T-helper 2 cell treated with Interferon-gamma antibody and Interleukin-4, amounts not matched to agents 5 μg/mL and 100 μg/mL, for 36 hours (primary cell): ENCODE data around the gene NXF1.
A peak's percentile ranks its signal among the peaks of the same experiment; 100 is the strongest.

ENCODE experiments used
- DNase-seq: peaks from one replicate; pipeline ENCODE4 v3.0.0; 2021; ENCODE audit warnings: low spot score
- H3K27ac Mint-ChIP-seq: one replicate; pipeline ENCODE4 v1.8.0; 2021; ENCODE audit warnings: mild to moderate bottlenecking, mixed read lengths
- H3K27me3 Mint-ChIP-seq: one replicate; pipeline ENCODE4 v1.8.0; 2021; ENCODE audit warnings: low read depth, mixed read lengths
- H3K36me3 Mint-ChIP-seq: one replicate; pipeline ENCODE4 v1.8.0; 2021; ENCODE audit warnings: low read depth, mixed read lengths
- H3K4me1 Mint-ChIP-seq: one replicate; pipeline ENCODE4 v1.8.0; 2021; ENCODE audit warnings: low read depth, mixed read lengths
- H3K4me3 Mint-ChIP-seq: one replicate; pipeline ENCODE4 v1.8.0; 2022; ENCODE audit warnings: mild to moderate bottlenecking, moderate library complexity, mixed read lengths
- H3K9me3 Mint-ChIP-seq: one replicate; pipeline ENCODE4 v1.8.0; 2021; ENCODE audit warnings: mixed read lengths

The NXF1 gene

DNA sequence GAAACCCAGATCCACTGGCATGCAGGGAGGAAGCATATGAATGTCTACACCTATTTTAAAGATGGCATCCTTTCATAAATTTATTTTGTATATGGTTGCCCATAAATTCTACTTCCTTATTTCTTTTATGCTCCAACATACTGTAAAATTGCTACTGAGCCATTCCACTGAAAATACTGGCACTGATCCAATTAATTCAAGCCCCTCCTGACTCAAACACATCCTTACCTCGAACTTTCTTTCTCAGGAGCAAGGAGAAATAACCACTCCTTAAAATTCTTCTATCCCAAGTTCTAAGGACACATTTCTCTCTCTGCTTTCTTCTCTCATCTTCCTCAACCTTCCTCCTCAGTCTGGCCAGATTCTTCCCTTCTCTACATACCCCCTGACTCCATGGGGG, 5.5 kb upstream of the NXF1 start:
- H3K27me3 Mint-ChIP-seq = no peaks in the 10 kb centered on the region
- DNase-seq = no peak
- peaks cover 4% of the 10 kb centered on the region for H3K36me3 Mint-ChIP-seq
- H3K4me1 Mint-ChIP-seq = peaks cover 7% of the 10 kb centered on the region
- no peak overlapping the region for H3K27ac Mint-ChIP-seq
- H3K9me3 Mint-ChIP-seq = no peaks in the 10 kb centered on the region
- no peak overlapping the region for H3K4me3 Mint-ChIP-seq

DNA sequence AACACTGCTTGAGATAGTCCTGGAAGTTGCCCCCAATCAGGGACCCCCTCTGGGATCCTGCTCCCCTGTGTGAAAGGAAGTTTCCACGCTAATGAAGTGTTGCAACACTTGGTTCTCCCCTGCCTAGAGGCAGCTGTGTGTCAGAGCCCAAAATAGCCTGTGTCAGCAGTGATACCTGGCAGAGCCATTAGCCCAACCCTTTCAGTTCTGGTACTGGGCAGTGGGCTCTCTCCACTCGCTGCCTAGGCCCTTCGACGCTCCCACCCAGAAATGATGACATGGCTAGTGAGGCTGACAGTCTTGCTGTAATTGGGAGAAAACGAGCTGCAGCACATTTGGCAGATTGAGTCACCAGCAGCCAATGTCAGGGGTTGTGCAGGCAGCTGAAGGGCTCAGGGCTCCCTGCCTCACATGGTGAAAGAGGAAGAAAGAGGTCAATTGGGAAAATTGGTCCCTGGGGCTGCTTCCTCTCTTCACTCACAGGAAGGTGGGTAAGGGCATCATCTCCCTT, 1.4 kb upstream of the NXF1 start:
- Mint-ChIP-seq H3K27me3 (no peaks in the 10 kb centered on the region), H3K27ac (peak overlapping the region; percentile 99), H3K9me3 (no peaks in the 10 kb centered on the region), H3K4me1 (peaks cover 20% of the 10 kb centered on the region), H3K36me3 (peaks cover 31% of the 10 kb centered on the region), H3K4me3 (peak overlapping the region; percentile 94)
- DNase-seq = no peak

DNA sequence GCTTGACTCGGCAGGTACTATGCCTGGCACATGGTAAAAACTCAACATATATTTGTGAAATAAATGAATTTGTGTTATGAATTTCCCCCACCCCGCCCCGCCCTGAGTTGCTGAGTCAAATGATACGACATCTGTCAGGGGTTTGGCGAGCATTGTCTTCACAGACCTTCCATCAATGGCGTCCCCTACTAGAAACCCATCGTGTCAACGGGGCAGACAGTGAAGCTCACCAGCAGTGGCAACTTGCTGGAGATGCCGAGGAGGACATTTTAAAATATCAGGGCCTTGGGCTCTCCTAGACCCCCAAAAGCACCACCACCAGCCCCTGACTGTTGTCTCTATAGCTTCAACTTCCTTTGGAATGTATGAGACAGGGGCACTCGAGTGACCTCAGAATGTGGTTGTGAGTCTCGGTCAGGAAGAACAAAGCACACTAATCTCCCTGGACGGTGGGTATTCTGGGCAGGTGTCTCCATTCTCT, 761 bp upstream of the NXF1 start:
- H3K4me1 Mint-ChIP-seq = peaks cover 20% of the 10 kb centered on the region
- peaks cover 38% of the 10 kb centered on the region for H3K36me3 Mint-ChIP-seq
- no peak for DNase-seq
- H3K27ac Mint-ChIP-seq = peak overlapping the region; percentile 99
- H3K27me3 Mint-ChIP-seq = no peaks in the 10 kb centered on the region
- no peaks in the 10 kb centered on the region for H3K9me3 Mint-ChIP-seq
- peak overlapping the region; percentile 94 for H3K4me3 Mint-ChIP-seq

DNA sequence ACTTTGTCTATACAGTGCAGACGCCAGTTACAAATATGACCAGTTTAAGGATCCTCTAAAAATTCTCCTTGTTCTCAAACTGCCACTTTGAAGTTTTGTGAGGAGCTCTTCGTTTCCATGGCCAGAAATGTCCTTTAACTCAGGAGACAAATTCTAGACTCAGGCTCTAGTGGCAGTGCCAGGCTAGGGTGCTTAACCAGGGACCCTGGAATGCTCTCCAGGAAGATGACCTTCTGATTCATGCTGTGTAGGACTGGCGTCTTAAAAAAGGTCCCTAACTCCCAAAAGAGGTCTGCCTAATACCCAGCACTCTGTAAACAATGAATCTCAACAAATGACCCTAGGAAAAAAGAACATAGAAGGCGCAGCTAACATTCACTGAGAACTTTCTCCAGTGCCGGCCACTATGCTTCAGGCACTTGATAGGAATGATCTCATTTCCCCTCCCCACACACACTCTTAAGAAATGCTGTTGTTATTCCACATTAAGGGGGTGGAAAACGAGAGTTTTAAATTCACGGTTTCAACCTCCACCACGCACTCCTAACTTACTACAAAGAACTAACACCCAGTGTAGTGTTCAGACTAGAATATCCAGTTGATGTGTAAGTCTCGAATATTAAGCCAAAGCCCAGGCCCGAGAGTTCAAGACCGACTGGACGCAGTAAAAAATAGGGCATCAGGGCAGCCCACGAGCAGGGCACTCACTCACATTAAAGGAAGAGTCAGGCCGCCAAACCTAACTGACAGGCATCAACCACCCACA, 747 bp downstream of the NXF1 start:
- Mint-ChIP-seq H3K27me3 (no peaks in the 10 kb centered on the region), H3K4me3 (peak overlapping the region; percentile 94), H3K36me3 (peaks cover 46% of the 10 kb centered on the region), H3K4me1 (peaks cover 20% of the 10 kb centered on the region), H3K27ac (peak overlapping the region; percentile 91), H3K9me3 (no peaks in the 10 kb centered on the region)
- no peak for DNase-seq

DNA sequence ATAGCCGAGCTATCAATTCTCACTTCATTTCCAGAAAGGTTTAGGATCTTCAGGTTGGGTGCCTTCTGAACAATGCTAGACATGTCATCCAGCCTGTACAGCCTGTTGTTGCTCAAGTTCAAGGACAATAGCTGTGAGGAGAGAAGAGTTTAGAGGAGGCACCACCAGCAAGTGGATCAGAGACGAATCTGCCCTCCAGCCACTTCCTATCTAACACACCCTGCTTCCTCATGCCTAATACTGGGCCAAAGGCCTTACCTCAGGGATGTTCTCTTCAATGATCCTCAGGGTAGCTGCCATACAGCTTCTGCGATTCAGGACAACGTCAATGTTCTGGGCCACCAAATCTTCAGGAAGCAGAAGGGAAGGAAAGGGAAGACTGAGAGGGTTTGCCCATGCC, 4.2 kb downstream of the NXF1 start:
- no peak overlapping the region for H3K4me3 Mint-ChIP-seq
- DNase-seq = no peak
- no peaks in the 10 kb centered on the region for H3K27me3 Mint-ChIP-seq
- peaks cover 72% of the 10 kb centered on the region for H3K36me3 Mint-ChIP-seq
- no peaks in the 10 kb centered on the region for H3K9me3 Mint-ChIP-seq
- peaks cover 14% of the 10 kb centered on the region for H3K4me1 Mint-ChIP-seq
- H3K27ac Mint-ChIP-seq = no peak overlapping the region

DNA sequence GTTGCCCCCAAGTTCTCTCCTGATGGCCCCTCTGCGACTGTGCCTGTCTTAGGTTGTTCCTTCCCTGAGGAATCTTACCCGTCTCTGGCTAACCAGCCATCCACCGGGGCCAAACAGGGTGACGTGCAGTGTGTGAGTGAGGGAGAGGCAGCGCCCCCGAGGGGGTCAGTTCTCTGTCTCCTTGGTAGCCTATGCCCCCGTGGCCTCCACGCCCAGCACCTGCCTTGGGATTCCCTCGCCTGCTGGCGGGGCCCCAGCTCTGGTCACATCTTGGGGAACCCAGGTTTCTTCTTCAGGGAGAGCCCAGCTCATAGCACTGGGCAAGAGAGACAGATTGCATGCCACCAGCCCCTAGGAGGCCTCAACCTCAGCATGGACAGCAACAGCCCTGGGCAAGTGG, 5.8 kb downstream of the NXF1 start:
- peaks cover 15% of the 10 kb centered on the region for H3K4me1 Mint-ChIP-seq
- no peaks in the 10 kb centered on the region for H3K9me3 Mint-ChIP-seq
- DNase-seq = no peak
- no peak overlapping the region for H3K4me3 Mint-ChIP-seq
- H3K27ac Mint-ChIP-seq = no peak overlapping the region
- no peaks in the 10 kb centered on the region for H3K27me3 Mint-ChIP-seq
- peaks cover 82% of the 10 kb centered on the region for H3K36me3 Mint-ChIP-seq

DNA sequence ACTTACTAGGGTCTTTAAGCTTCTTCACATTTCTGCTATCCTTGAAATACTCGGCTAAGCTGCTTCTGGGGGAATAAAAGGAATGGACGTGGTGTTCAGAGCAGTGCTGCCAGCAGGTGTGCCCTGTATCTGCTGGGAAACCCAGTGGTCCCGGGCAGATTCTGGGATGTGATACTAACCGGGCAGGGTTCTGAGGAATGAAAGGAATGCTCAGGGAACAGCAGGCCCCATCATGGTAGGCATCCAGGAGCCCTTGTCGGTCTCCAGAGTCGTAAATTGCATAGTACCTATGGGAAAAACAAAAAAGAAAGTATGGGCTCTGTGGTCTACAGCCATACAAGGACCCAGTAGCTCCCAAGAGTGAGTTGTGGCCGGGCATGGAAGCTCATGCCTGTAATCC, 9.0 kb downstream of the NXF1 start:
- H3K36me3 Mint-ChIP-seq = peaks cover 74% of the 10 kb centered on the region
- H3K27me3 Mint-ChIP-seq = no peaks in the 10 kb centered on the region
- H3K4me3 Mint-ChIP-seq = no peak overlapping the region
- no peak overlapping the region for H3K27ac Mint-ChIP-seq
- peaks cover 11% of the 10 kb centered on the region for H3K4me1 Mint-ChIP-seq
- H3K9me3 Mint-ChIP-seq = no peaks in the 10 kb centered on the region
- no peak for DNase-seq

DNA sequence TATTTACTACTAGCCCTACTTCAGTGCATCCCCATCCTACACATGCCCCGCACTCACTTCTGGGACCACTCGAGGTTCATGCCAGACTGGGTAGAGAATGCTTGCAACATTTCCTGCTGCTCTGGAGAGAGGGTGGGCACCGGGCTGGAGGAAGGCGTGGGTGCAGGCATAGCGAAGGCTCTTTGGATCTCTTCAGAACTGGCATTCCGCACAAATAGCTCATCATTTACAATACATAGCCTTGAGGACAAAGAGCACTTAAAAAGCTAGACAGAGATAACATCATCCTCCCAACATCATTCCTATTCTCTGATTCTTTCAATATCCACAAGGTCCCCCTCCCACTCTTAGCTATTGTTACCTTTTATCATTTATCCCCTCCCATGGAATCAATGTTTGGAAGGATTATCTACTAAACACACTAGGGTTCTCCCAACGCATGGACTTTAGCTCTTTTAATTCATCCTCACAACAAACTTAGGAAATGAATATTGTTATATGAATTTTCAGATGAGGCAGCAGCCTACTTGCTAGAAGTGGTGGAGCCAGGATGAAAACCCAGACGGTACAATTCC, 11.0 kb downstream of the NXF1 start:
- no peak for DNase-seq
- peaks cover 23% of the 10 kb centered on the region for H3K4me1 Mint-ChIP-seq
- H3K36me3 Mint-ChIP-seq = peaks cover 76% of the 10 kb centered on the region
- no peak overlapping the region for H3K4me3 Mint-ChIP-seq
- no peak overlapping the region for H3K27ac Mint-ChIP-seq
- H3K27me3 Mint-ChIP-seq = no peaks in the 10 kb centered on the region
- no peaks in the 10 kb centered on the region for H3K9me3 Mint-ChIP-seq

DNA sequence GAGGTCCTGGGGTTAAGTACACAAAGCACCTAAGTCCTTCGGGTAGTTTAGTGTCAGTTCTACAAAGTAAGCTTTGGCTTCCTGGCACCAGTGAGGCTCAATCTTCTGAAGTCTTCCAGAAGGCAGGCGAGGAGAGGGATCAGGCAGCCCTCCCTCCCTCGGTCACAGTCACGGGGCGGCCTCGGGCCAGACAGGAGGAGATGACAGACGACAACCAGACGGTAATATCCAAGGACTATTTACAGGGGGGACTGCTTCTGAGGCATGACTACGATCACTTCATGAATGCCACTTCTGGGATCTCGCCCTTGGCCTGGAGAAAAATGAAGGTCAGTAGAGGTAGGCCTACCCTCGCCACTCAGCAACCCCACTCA, 13.1 kb downstream of the NXF1 start:
- peak overlapping the region; percentile 91 for H3K27ac Mint-ChIP-seq
- no peaks in the 10 kb centered on the region for H3K27me3 Mint-ChIP-seq
- peaks cover 38% of the 10 kb centered on the region for H3K4me1 Mint-ChIP-seq
- no peaks in the 10 kb centered on the region for H3K9me3 Mint-ChIP-seq
- peaks cover 63% of the 10 kb centered on the region for H3K36me3 Mint-ChIP-seq
- peak overlapping the region; percentile 91 for H3K4me3 Mint-ChIP-seq
- no peak for DNase-seq

DNA sequence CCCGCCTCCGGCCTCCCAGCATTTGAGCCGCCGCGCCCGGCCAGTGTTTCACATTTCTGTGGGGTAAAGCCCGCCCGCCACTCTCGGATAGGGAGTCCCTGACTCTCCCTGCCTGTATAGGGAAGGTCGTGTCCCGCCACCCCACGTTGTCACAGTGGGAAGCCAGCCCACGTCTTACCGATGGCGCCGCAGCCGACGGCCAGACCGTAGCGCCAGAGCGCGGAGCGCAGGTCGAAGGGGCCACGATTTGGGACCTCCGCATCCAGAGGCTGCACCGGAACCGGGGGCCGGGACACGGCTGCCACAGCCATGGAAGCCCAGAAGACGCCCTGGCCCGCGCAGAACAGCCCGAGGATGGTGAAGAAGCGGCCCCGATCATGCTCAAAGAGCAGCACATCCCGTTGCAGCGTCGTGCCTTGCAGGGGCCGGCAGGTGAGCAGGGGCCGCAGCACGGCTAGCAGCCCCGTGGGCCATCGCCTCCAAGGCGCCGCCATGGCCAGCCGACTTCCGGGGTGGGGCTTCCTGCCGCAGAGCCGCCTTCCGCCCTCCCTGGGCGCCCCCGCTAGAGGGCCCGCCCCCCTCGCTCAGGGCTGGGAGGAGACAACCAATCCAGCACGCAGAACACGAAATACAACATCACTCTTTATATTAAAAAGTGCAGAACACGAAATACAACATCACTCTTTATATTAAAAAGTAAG, 13.6 kb downstream of the NXF1 start, which contains the start of gene TMEM223:
TMEM223 (minus strand) TSS at position 506 of the 701 bp plus-strand sequence; CDS start at position 494, 12 bp downstream.
- peak; percentile 89 for DNase-seq
- Mint-ChIP-seq H3K36me3 (peaks cover 60% of the 10 kb centered on the region), H3K9me3 (no peaks in the 10 kb centered on the region), H3K4me1 (peaks cover 38% of the 10 kb centered on the region), H3K27me3 (no peaks in the 10 kb centered on the region), H3K27ac (peak within 1 kb of the TSS; percentile 91), H3K4me3 (peak within 1 kb of the TSS; percentile 91)

DNA sequence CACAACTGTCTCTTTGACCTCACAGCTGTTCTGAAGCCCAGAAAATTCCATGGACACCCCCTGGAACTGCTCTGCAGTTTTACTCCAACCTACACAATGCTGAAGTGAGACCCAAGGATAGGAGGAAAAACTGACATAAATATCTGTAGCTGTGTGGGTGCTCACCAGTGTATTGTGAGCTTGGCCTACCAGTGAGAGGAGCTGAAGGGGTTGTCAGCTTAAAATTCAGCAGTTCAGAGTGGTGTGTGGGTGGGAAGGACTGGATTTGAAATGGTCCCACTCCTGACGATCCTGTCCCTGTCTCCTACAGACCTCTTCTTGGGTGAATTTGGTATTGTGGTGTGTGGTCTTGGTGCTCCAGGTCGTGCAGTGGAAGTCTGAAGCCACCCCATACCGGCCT, 15.7 kb downstream of the NXF1 start:
- Mint-ChIP-seq H3K4me3 (peak overlapping the region; percentile 94), H3K27ac (peak overlapping the region; percentile 91), H3K4me1 (peaks cover 43% of the 10 kb centered on the region), H3K9me3 (no peaks in the 10 kb centered on the region), H3K36me3 (peaks cover 46% of the 10 kb centered on the region), H3K27me3 (no peaks in the 10 kb centered on the region)
- no peak for DNase-seq

DNA sequence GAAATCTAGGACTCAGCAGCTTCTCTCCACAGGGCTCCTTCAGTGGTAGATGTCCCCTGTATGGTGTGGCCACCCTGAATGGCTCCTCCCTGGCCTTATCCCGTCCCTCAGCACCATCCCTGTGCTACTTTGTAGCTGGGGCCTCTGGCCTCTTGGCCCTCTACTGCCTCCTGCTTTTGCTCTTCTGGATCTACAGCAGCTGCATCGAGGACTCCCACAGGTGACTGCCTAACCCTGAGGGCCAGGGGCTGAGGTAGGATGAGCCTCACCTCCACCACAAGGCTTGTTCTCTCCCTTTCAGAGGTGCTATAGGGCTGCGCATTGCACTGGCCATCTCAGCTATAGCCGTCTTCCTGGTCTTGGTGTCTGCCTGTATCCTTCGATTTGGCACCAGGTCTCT, 16.2 kb downstream of the NXF1 start:
- Mint-ChIP-seq H3K27me3 (no peaks in the 10 kb centered on the region), H3K4me3 (peak overlapping the region; percentile 94), H3K4me1 (peaks cover 43% of the 10 kb centered on the region), H3K9me3 (no peaks in the 10 kb centered on the region), H3K36me3 (peaks cover 40% of the 10 kb centered on the region), H3K27ac (peak overlapping the region; percentile 74)
- DNase-seq = no peak

DNA sequence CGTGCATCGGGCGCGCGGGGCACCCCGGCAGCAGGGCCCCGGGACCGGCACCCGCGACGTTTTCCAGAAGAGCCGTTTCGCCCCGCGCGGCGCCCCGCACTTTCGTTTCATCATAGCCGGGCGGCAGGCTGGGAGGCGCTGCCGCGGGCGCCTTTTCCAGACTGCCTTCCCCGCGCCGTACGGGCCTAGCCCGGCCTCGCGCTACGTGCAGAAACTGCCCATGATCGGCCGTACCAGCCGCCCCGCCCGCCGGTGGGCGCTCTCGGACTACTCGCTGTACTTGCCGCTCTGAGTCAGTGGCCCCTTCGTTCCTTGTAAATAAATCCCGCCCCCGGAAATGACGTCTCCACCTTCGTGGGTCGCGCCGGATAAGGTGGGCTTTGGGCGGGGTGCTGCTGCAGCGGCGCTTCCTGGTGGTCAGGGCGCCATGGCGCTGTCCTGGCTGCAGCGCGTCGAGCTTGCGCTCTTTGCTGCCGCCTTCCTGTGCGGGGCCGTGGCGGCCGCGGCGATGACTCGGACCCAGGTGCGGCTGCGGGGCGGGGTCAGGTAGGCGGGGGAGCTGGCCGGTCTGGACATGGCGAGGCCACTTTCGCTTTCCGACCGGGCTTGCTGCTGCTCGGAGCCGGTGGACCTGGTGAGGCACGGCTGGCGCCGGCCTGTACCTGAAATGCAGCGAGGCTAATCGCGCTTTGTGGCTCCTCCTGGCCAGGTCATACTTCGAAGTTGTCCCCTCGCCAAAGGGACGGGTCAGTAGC, 18.1 kb downstream of the NXF1 start, which contains the start of gene TMEM179B:
TMEM179B (plus strand) TSS at position 398 of the 755 bp plus-strand sequence; CDS start at position 428, 30 bp downstream.
- Mint-ChIP-seq H3K4me1 (peaks cover 38% of the 10 kb centered on the region), H3K9me3 (no peaks in the 10 kb centered on the region), H3K27ac (peak within 1 kb of the TSS; percentile 95), H3K4me3 (peak within 1 kb of the TSS; percentile 94), H3K27me3 (no peaks in the 10 kb centered on the region), H3K36me3 (peaks cover 32% of the 10 kb centered on the region)
- DNase-seq = peak; percentile 98
